ENCODE data around the gene ERICH6.
"Not testable (repeated sequence)": the region's sequence is repeated elsewhere in the genome, so short reads cannot be mapped to it uniquely, and the experiment has no call there.

Gene ERICH6

DNA sequence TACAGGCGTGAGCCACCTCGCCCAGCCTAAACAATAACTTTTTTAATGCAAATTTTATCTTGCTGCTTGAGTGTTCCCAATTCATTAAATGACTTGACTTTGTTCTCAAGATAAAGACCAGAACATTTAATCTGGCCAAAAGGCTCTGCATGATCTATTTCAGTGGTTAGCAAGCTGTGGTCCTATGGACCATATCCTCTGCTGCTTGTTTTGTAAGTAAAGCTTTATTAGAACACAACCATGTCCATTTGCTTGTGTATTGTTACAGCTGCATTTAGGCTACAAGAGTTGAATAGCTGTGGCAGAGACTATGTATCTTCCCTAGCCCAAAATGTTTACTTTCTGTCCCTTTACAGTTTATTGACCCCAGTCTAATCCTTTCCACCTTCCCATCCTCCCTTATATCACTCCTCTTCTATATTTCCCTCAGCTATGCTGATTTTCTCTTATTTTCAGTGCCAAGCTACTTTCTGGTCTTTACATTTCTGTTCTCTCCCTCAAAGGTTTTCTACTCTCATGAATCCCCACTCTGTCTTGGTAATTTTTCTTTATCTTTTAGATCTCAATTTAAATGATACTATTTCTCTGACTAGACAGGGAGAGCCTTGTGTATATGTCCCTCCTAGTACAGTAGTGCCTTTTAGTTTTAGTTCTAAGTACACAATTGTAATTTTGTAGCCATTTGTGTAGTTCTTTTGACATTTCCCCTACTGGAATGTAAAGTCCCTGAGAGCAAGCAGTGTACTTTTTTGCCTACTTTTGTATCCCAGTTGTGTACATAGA lies 77.4 kb downstream of the ERICH6 start:
- Mint-ChIP-seq H3K36me3 (ENCODE audit: low read depth) (peaks cover 46% of the 10 kb centered on the region), H3K9me3 (no peaks in the 10 kb centered on the region), H3K27me3 (ENCODE audit: low read depth) (no peaks in the 10 kb centered on the region), H3K27ac (peak overlapping the region in 1 of 3 experiments; percentile 0), H3K4me1 (peaks cover 35% of the 10 kb centered on the region), H3K4me3 (no peak overlapping the region)
- TF ChIP-seq, protein P1, sequence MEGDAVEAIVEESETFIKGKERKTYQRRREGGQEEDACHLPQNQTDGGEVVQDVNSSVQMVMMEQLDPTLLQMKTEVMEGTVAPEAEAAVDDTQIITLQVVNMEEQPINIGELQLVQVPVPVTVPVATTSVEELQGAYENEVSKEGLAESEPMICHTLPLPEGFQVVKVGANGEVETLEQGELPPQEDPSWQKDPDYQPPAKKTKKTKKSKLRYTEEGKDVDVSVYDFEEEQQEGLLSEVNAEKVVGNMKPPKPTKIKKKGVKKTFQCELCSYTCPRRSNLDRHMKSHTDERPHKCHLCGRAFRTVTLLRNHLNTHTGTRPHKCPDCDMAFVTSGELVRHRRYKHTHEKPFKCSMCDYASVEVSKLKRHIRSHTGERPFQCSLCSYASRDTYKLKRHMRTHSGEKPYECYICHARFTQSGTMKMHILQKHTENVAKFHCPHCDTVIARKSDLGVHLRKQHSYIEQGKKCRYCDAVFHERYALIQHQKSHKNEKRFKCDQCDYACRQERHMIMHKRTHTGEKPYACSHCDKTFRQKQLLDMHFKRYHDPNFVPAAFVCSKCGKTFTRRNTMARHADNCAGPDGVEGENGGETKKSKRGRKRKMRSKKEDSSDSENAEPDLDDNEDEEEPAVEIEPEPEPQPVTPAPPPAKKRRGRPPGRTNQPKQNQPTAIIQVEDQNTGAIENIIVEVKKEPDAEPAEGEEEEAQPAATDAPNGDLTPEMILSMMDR (IDR thresholded peaks at IDR 0.05; ENCODE audit: unreplicated experiment in 3 of 3): no peak

DNA sequence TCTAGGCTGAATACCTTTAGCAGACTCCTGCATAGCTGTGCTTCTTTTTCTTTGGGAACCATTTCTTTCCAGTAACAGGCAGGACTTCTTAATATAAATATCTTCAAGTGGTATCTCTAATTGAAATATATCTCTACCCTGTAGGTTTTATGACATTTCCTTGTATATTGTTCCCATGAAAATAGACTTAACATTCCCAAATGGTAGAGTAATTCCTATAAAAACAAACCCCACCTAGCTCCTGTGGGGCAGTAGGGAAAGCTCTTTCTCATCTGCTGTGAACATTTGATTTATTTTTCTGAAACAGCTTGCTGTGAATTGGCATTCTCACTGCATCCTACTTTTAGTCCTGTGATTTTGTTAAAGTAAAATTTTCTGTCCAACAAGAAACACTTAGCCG lies 79.8 kb downstream of the ERICH6 start:
- no peaks in the 10 kb centered on the region for H3K27me3 Mint-ChIP-seq (ENCODE audit: low read depth)
- H3K4me3 Mint-ChIP-seq: no peak overlapping the region
- TF ChIP-seq, protein P1 (IDR thresholded peaks at IDR 0.05; ENCODE audit: unreplicated experiment in 3 of 3): no peak
- H3K9me3 Mint-ChIP-seq: no peaks in the 10 kb centered on the region
- H3K36me3 Mint-ChIP-seq (ENCODE audit: low read depth): peaks cover 33% of the 10 kb centered on the region
- H3K27ac Mint-ChIP-seq: no peak overlapping the region
- H3K4me1 Mint-ChIP-seq: peaks cover 35% of the 10 kb centered on the region

DNA sequence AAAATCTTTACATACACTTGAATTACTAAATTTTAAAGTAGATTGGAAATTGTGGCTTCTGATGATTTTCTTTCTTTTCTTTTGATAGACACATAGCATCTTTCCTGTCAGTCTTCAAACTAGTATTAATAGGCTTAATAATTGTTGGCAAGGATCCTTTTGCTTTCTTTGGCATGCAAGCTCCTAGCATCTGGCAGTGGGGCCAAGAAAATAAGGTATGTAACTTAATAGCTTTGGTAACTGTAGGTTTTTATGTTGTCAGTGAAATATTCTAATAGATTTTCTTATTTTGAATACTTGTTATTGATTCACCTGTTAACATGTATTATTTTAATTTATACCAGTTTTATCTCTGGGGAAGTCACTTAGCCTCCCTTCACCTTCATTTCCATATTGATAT lies 80.8 kb downstream of the ERICH6 start:
- H3K4me1 Mint-ChIP-seq: peaks cover 35% of the 10 kb centered on the region
- peaks cover 37% of the 10 kb centered on the region for H3K36me3 Mint-ChIP-seq (ENCODE audit: low read depth)
- not testable (repeated sequence) for H3K4me3 Mint-ChIP-seq; H3K27ac Mint-ChIP-seq; H3K27me3 Mint-ChIP-seq (ENCODE audit: low read depth); H3K9me3 Mint-ChIP-seq

DNA sequence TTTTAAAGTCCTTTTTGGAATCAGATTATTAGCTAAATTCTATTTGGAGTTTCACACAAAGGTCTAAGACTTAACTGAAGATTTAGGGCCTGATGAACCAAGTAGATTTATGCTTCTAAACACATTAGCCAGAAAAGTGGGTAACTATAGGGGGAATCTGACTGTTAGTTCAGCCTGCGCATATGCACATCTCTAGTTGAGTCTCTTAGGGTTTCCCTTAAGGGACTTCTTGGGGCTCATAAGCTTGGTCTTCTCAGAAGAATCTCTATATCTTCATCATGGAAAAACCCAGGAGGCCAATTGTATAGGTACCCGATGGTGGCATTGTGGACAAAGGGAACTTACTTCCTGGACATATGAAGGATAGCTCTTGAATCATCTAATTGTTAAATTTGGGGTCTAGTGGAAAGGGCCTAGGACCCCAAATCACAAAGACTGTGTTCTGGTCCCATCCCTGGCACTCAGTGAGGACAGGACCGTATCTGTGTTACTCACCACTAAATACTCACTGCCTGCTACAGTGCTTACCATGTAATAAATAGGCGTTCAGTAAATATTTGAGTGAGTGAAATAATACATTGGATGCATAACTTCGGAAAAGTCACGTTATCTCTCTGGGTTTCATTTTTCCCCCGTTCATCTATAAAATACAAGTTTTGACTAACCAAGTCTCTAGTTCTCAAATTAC lies 83.6 kb downstream of the ERICH6 start:
- no peak overlapping the region for H3K4me3 Mint-ChIP-seq
- H3K9me3 Mint-ChIP-seq: peaks cover 3% of the 10 kb centered on the region
- no peaks in the 10 kb centered on the region for H3K27me3 Mint-ChIP-seq (ENCODE audit: low read depth)
- TF ChIP-seq, protein P1 (IDR thresholded peaks at IDR 0.05; ENCODE audit: unreplicated experiment in 3 of 3): no peak
- no peak overlapping the region for H3K27ac Mint-ChIP-seq
- H3K4me1 Mint-ChIP-seq: peaks cover 21% of the 10 kb centered on the region
- peaks cover 25% of the 10 kb centered on the region for H3K36me3 Mint-ChIP-seq (ENCODE audit: low read depth)

DNA sequence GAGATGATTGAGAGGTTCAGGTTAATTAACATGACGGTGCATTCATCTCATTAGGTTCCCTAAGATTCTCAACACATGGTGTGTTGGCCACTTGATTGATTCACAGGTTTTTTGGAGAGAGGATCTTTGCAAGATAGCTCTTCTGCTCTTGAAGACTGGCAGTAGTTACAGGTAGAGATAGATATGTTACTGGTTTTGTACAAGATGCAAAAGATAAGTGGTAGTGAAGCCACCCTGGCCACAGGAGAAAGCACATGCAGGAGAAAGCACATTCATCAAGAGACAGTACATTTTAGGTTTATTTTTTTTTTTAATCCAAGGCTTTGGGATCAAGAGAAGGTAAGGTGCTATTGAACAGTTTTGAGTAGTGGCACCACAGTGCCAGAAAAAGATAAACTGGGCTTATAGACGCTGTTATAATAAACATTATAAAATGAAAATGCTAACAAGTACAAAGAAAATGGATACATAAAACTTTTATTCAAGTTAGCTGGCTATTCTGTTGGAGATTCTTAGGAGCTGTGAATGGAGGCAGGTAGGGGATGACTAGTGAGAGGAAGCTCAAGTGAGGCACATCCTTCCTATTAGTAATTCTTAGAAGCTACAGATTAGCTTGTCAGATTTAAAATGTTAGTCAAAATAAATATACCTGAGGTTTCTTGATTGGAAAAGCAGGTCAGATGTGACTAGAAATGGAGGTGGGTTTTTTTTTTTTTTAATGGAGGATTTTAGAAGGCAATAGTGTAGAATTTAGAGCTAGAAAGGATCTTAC lies 89.8 kb downstream of the ERICH6 start:
- H3K9me3 Mint-ChIP-seq: peaks cover 14% of the 10 kb centered on the region
- peaks cover 60% of the 10 kb centered on the region for H3K36me3 Mint-ChIP-seq (ENCODE audit: low read depth)
- TF ChIP-seq, protein P1 (IDR thresholded peaks at IDR 0.05; ENCODE audit: unreplicated experiment in 3 of 3): no peak
- H3K27ac Mint-ChIP-seq: no peak overlapping the region
- no peak overlapping the region for H3K4me3 Mint-ChIP-seq
- H3K4me1 Mint-ChIP-seq: peaks cover 5% of the 10 kb centered on the region
- H3K27me3 Mint-ChIP-seq (ENCODE audit: low read depth): no peaks in the 10 kb centered on the region

DNA sequence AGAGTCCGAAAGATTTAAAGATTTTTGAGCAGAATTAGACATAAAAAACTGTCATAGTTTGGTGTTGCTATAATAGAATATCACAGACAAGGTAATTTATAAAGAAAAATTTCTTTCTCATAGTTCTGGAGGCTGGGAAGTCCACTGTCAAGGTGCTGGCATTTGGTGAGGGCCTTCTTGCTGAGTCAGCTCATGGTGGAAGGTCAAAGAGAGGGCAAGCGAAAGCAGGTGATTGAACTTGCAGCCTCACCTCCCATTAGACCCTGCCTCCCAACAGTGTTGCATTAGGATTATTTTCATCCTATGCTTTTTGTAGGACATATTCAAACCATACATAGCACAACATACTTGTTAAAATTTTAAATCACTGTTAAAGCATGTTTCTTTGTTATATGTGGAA lies 90.7 kb downstream of the ERICH6 start:
- TF ChIP-seq, protein P1 (IDR thresholded peaks at IDR 0.05; ENCODE audit: unreplicated experiment in 3 of 3): no peak
- Mint-ChIP-seq H3K27me3 (ENCODE audit: low read depth) (no peaks in the 10 kb centered on the region), H3K9me3 (peaks cover 14% of the 10 kb centered on the region), H3K27ac (no peak overlapping the region), H3K4me3 (no peak overlapping the region), H3K4me1 (peaks cover 5% of the 10 kb centered on the region), H3K36me3 (ENCODE audit: low read depth) (peaks cover 58% of the 10 kb centered on the region)

Measured in nephron (organoid).